Tibial nerve (tissue), 4 donors: ENCODE data around the gene HOMEZ. TPM values are rescaled to one million over a fixed set of nuclear protein-coding genes. Genes with fewer than 3 reads are reported as not detected.
A peak's percentile ranks its signal among the peaks of the same experiment; 100 is the strongest.

ENCODE experiments used
- DNase-seq, 2 donors: peaks; one replicate each; pipeline ENCODE4 v3.0.0-alpha.2; 2019; ENCODE audit warnings: low spot score in 2 of 2
- H3K27ac ChIP-seq, 4 donors: fragments of 200-600 bp; sonication (generic) in 3 of 4; one replicate each; pipeline ENCODE4 v1.5.1; 2017 to 2019; ENCODE audit warnings: mild to moderate bottlenecking in 1 of 4
- H3K27me3 ChIP-seq, 2 donors: fragments of 200-600 bp; sonication (generic) in 1 of 2; one replicate each; pipeline versions ENCODE4 v1.5.1 to v1.6.0; 2017 to 2019
- H3K36me3 ChIP-seq, 3 donors: fragments of 200-600 bp; sonication (generic); one replicate each; pipeline ENCODE4 v1.5.1; 2018 to 2019
- H3K4me1 ChIP-seq, 4 donors: fragments of 200-600 bp; sonication (generic) in 3 of 4; one replicate each; pipeline ENCODE4 v1.5.1; 2017 to 2019
- H3K4me3 ChIP-seq, 4 donors: fragments of 200-600 bp; sonication (generic) in 3 of 4; one replicate each; pipeline ENCODE4 v1.5.1; 2017 to 2019; ENCODE audit warnings: mild to moderate bottlenecking in 1 of 4, moderate library complexity in 1 of 4
- H3K9me3 ChIP-seq, 4 donors: fragments of 200-600 bp; sonication (generic) in 3 of 4; one replicate each; pipeline ENCODE4 v1.5.1; 2017 to 2019
- CTCF ChIP-seq, 5 experiments: fragments of 200-600 bp in 3 of 5; fragments of 450-650 bp in 2 of 5; sonication (generic) in 3 of 5; IDR thresholded peaks; one replicate each; pipeline ENCODE4 v1.5.1; 2016 to 2019; ENCODE audit warnings: antibody characterized with exemption in 5 of 5, mild to moderate bottlenecking in 3 of 5, moderate library complexity in 2 of 5
- EP300 ChIP-seq, 2 donors: sonication (generic); formaldehyde crosslinking; IDR thresholded peaks; one replicate each; pipeline ENCODE4 v1.6.1; 2017; ENCODE audit warnings: antibody characterized with exemption in 2 of 2, mild to moderate bottlenecking in 1 of 2
- POLR2A ChIP-seq, 2 donors: fragments of 450-650 bp; IDR thresholded peaks; one replicate each; pipeline ENCODE4 v1.6.1; 2017; ENCODE audit warnings: antibody characterized with exemption in 2 of 2, mild to moderate bottlenecking in 2 of 2, moderate library complexity in 2 of 2
- WGBS, 2 donors: methylation state at CpG; one replicate each; pipeline ENCODE4 v1.1.5; 2018; 5-methylcytosine and 5-hydroxymethylcytosine counted together
- total RNA-seq, 4 donors: library from RNA; depleted of rRNA; stranded (reverse); fragments of >200 nt; gene quantifications; one replicate each; pipeline ENCODE4 v1.1.0, GENCODE V29; 2016

HOMEZ gene
- total RNA-seq, 4 donors from 2014 or later = 7.5 to 35.2 (median 10.2) TPM

GRCh38 chr14:23302290-23303225 is 16.6 kb upstream of the HOMEZ start, which contains the start of gene PPP1R3E:
Gene PPP1R3E, minus strand, starts transcription at chr14:23302859. Its CDS starts 283 bp downstream, at chr14:23302576.
- no peaks in the 10 kb centered on the region for H3K9me3 ChIP-seq
- H3K27ac ChIP-seq = peak within 1 kb of the TSS; percentile 98 to 100 (median 100)
- no peaks in the 10 kb centered on the region for H3K27me3 ChIP-seq
- 4 to 5% methylated on average over 48 to 75 of the region's 81 CpGs for WGBS, 2 donors
- peaks cover 0 to 15% (median 0%) of the 10 kb centered on the region in 3 donors for H3K36me3 ChIP-seq
- peak in 1 of 2 donors; percentile 60 for DNase-seq
- peak within 1 kb of the TSS; percentile 65 to 95 (median 80) for H3K4me3 ChIP-seq
- H3K4me1 ChIP-seq = peaks cover 5 to 55% (median 31%) of the 10 kb centered on the region in 4 donors
- no peak for TF ChIP-seq EP300 (IDR thresholded peaks at IDR 0.05)
- no peak for TF ChIP-seq POLR2A (IDR thresholded peaks at IDR 0.05)
- no peak for TF ChIP-seq CTCF (IDR thresholded peaks at IDR 0.05)

- peak; percentile 55 to 83 for TF ChIP-seq EP300 (IDR thresholded peaks at IDR 0.05)
- TF ChIP-seq CTCF (IDR thresholded peaks at IDR 0.05) = no peak
- TF ChIP-seq POLR2A (IDR thresholded peaks at IDR 0.05) = peak; percentile 92 to 95
- DNase-seq = no peak
- H3K36me3 ChIP-seq = peaks cover 0 to 21% (median 0%) of the 10 kb centered on the region in 3 donors
Measured at GRCh38 chr14:23301969-23302289, 16.0 kb upstream of the HOMEZ start.

GRCh38 chr14:23301288-23301968 is 15.5 kb upstream of the HOMEZ start:
- peaks cover 0 to 26% (median 0%) of the 10 kb centered on the region in 3 donors for H3K36me3 ChIP-seq
- peaks cover 5 to 49% (median 27%) of the 10 kb centered on the region in 4 donors for H3K4me1 ChIP-seq
- peak overlapping the region; percentile 65 to 95 (median 80) for H3K4me3 ChIP-seq
- no peaks in the 10 kb centered on the region for H3K27me3 ChIP-seq
- H3K27ac ChIP-seq = peak overlapping the region; percentile 98 to 100 (median 100)
- WGBS, 2 donors = 0% methylated on average over 30 to 65 of the region's 87 CpGs
- DNase-seq = peak; percentile 91 to 95
- peak; percentile 62 to 95 for TF ChIP-seq EP300 (IDR thresholded peaks at IDR 0.05)
- TF ChIP-seq CTCF (IDR thresholded peaks at IDR 0.05) = peak; percentile 68 to 98 (median 97)
- TF ChIP-seq POLR2A (IDR thresholded peaks at IDR 0.05) = peak; percentile 81
- no peaks in the 10 kb centered on the region for H3K9me3 ChIP-seq

More at GRCh38 chr14:23301969-23302289, 16.0 kb upstream of the HOMEZ start:
- Histone ChIP-seq H3K4me1 (peaks cover 5 to 49% (median 27%) of the 10 kb centered on the region in 4 donors), H3K4me3 (peak overlapping the region; percentile 65 to 95 (median 80)), H3K9me3 (no peaks in the 10 kb centered on the region), H3K27me3 (no peaks in the 10 kb centered on the region), H3K27ac (peak overlapping the region; percentile 98 to 100 (median 100))
- WGBS, 2 donors = 0 to 1% methylated on average over 12 to 24 of the region's 25 CpGs

GRCh38 chr14:23300687-23301223 is 14.8 kb upstream of the HOMEZ start:
- WGBS, 2 donors = 3 to 6% methylated on average over 13 of the region's 13 CpGs
- peaks cover 0 to 26% (median 0%) of the 10 kb centered on the region in 3 donors for H3K36me3 ChIP-seq
- DNase-seq = no peak
- TF ChIP-seq POLR2A (IDR thresholded peaks at IDR 0.05) (no peak), EP300 (IDR thresholded peaks at IDR 0.05) (no peak), CTCF (IDR thresholded peaks at IDR 0.05) (no peak)
- peak overlapping the region; percentile 97 to 100 (median 98) for H3K27ac ChIP-seq
- no peaks in the 10 kb centered on the region for H3K9me3 ChIP-seq
- no peaks in the 10 kb centered on the region for H3K27me3 ChIP-seq
- H3K4me3 ChIP-seq = peak overlapping the region; percentile 59 to 95 (median 65)
- peaks cover under 1 to 47% (median 21%) of the 10 kb centered on the region in 4 donors for H3K4me1 ChIP-seq
